RWPE2 (cell line): ENCODE results near the gene CARD19.

ENCODE experiments used
- ATAC-seq: fragments of 200-7000 bp; cut with Tn5 transposase; 3 replicates; pipeline ENCODE4 v1.9.1; 2021; ENCODE audit warnings: low read depth
- DNase-seq: peaks from one replicate; pipeline ENCODE4 v3.0.0-alpha.2; 2020; ENCODE audit warnings: low spot score
- H3K27ac ChIP-seq: fragments of 450-650 bp; 2 replicates; pipeline ENCODE4 v1.5.1; 2017; ENCODE audit warnings: mild to moderate bottlenecking; ENCODE audit not compliant: poor library complexity, severe bottlenecking
- H3K27me3 ChIP-seq: fragments of 250-450 bp; sonication (Bioruptor Pico); 2 replicates; pipeline ENCODE4 v1.5.1; 2021; ENCODE audit warnings: mild to moderate bottlenecking, moderate library complexity; ENCODE audit not compliant: insufficient read depth, poor library complexity, severe bottlenecking
- H3K36me3 ChIP-seq: fragments of 250-450 bp; sonication (Bioruptor Pico); 2 replicates; pipeline ENCODE4 v1.5.1; 2020; ENCODE audit warnings: low read depth, mild to moderate bottlenecking, moderate library complexity
- H3K4me1 ChIP-seq: fragments of 250-450 bp; sonication (Bioruptor Pico); 2 replicates; pipeline ENCODE4 v1.5.1; 2021; ENCODE audit warnings: mild to moderate bottlenecking, moderate library complexity; ENCODE audit not compliant: insufficient read depth, poor library complexity, severe bottlenecking
- H3K4me3 ChIP-seq: fragments of 250-450 bp; sonication (Bioruptor Pico); 2 replicates; pipeline ENCODE4 v1.5.1; 2021; ENCODE audit warnings: mild to moderate bottlenecking, moderate library complexity; ENCODE audit not compliant: severe bottlenecking
- H3K9me3 ChIP-seq: fragments of 250-450 bp; sonication (Bioruptor Pico); 2 replicates; pipeline ENCODE4 v1.5.1; 2021; ENCODE audit warnings: mild to moderate bottlenecking, moderate library complexity; ENCODE audit not compliant: severe bottlenecking
- CTCF ChIP-seq: fragments of 450-650 bp; IDR thresholded peaks from one replicate; pipeline ENCODE4 v1.5.1; 2017; ENCODE audit warnings: mild to moderate bottlenecking, moderate library complexity; ENCODE audit not compliant: poor library complexity, severe bottlenecking

CARD19 gene

GRCh38 chr9:93059715-93060578, 36.1 kb upstream of the CARD19 start:
- no peak overlapping the region for H3K27ac ChIP-seq
- no peaks in the 10 kb centered on the region for H3K4me1 ChIP-seq
- H3K9me3 ChIP-seq = no peaks in the 10 kb centered on the region
- H3K4me3 ChIP-seq = no peak overlapping the region
- no peaks in the 10 kb centered on the region for H3K36me3 ChIP-seq
- no peaks in the 10 kb centered on the region for H3K27me3 ChIP-seq
- DNase-seq = peak; percentile 28
- no peak for TF ChIP-seq CTCF
- no peak for ATAC-seq

GRCh38 chr9:93060746-93061259, 35.2 kb upstream of the CARD19 start:
- Histone ChIP-seq H3K9me3 (no peaks in the 10 kb centered on the region), H3K4me3 (no peak overlapping the region), H3K27ac (no peak overlapping the region), H3K27me3 (no peaks in the 10 kb centered on the region), H3K4me1 (no peaks in the 10 kb centered on the region), H3K36me3 (no peaks in the 10 kb centered on the region)
- no peak for TF ChIP-seq CTCF
- ATAC-seq = peak; percentile 50
- no peak for DNase-seq

GRCh38 chr9:93061260-93061751, 34.7 kb upstream of the CARD19 start:
- no peak overlapping the region for H3K27ac ChIP-seq
- no peaks in the 10 kb centered on the region for H3K4me1 ChIP-seq

GRCh38 chr9:93061791-93062763, 33.9 kb upstream of the CARD19 start:
- DNase-seq = no peak
- H3K4me1 ChIP-seq = no peaks in the 10 kb centered on the region
- no peak for ATAC-seq
- H3K27ac ChIP-seq = no peak overlapping the region
- no peaks in the 10 kb centered on the region for H3K36me3 ChIP-seq
- H3K27me3 ChIP-seq = no peaks in the 10 kb centered on the region
- H3K9me3 ChIP-seq = no peaks in the 10 kb centered on the region
- H3K4me3 ChIP-seq = no peak overlapping the region
- TF ChIP-seq CTCF = no peak

More at GRCh38 chr9:93061260-93061751, 34.7 kb upstream of the CARD19 start:
- H3K27me3 ChIP-seq = no peaks in the 10 kb centered on the region
- H3K4me3 ChIP-seq = no peak overlapping the region
- no peaks in the 10 kb centered on the region for H3K9me3 ChIP-seq
- DNase-seq = no peak
- no peak for TF ChIP-seq CTCF
- no peak for ATAC-seq
- no peaks in the 10 kb centered on the region for H3K36me3 ChIP-seq
